ENCODE results near the gene EFCAB5.

- TF ChIP-seq CTCF (optimal IDR thresholded peaks at IDR 0.05 in 1 of 3, IDR thresholded peaks at IDR 0.05 in 1 of 3, conservative IDR thresholded peaks at IDR 0.05 in 1 of 3; ENCODE audit: extremely low read depth in 1 of 3, insufficient read depth in 2 of 3, low read length in 3 of 3) (no peak), EZH2 (IDR thresholded peaks at IDR 0.05; ENCODE audit: low read length) (no peak)
Observed at GRCh38 chr17:30124273-30124796, 182.9 kb downstream of the EFCAB5 start.

Measured in keratinocyte (primary cell).